Bronchial epithelial cell (primary cell): ENCODE results near the gene ARID3A. TPM values are rescaled to one million over a fixed set of nuclear protein-coding genes. Genes with fewer than 3 reads are reported as not detected.

Experiments
- DNase-seq: peaks from one replicate; pipeline ENCODE4 v3.0.0-alpha.2; 2010; ENCODE audit warnings: low read depth
- FAIRE-seq: peaks from 2 replicates; lab custom pipeline; 2011; peaks lifted over from hg19 to GRCh38; lab: Jason Lieb, UNC
- H3K27me3 ChIP-seq: 2 replicates; pipeline ENCODE4 v1.5.1; 2011; ENCODE audit warnings: low read length; ENCODE audit not compliant: control insufficient read depth, insufficient read depth
- H3K36me3 ChIP-seq: 2 replicates; pipeline ENCODE4 v1.5.1; 2011; ENCODE audit warnings: low read length; ENCODE audit not compliant: control insufficient read depth, insufficient read depth
- H3K4me3 ChIP-seq: 2 replicates; pipeline ENCODE4 v1.5.1; 2011; ENCODE audit warnings: mild to moderate bottlenecking, low read depth, low read length, control low read depth
- total RNA-seq: library from RNA; depleted of rRNA; stranded (reverse); fragments of >200 nt; gene quantifications from 2 replicates; pipeline ENCODE4 v1.2.1, GENCODE V29; 2014
- TF ChIP-seq, protein P1 (sequence below): IDR thresholded peaks from 2 replicates; pipeline ENCODE4 v1.5.1; 2011; ENCODE audit warnings: mild to moderate bottlenecking, moderate library complexity, low read length, control low read depth, inconsistent platforms; ENCODE audit not compliant: insufficient read depth, severe bottlenecking

ARID3A gene
- total RNA-seq, 1 donor from 2014 or later: 15.8 TPM

DNA sequence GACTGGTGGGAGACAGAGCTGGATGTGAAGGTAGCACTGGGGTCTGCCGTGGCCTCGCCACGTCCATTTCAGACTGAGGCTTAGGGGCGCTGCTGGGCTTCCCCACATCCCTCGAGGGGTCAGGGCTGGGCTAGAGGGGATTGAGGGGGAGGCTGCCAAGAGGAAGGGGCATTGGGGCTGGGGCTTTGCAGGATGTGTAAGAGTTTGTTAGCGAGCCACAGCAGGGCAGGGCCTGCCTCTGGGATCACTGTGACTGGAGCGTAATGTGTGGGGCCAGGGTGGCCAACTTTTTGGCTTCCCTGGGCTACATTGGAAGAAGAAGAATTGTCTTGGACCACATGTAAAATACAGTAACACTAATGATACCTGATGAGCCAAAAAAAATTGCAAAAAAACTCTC is 14.1 kb downstream of the ARID3A start:
- no peaks in the 10 kb centered on the region for H3K27me3 ChIP-seq
- H3K36me3 ChIP-seq: peaks cover 8% of the 10 kb centered on the region
- FAIRE-seq: no peak
- DNase-seq: no peak
- H3K4me3 ChIP-seq: no peak overlapping the region
- TF ChIP-seq, protein P1, sequence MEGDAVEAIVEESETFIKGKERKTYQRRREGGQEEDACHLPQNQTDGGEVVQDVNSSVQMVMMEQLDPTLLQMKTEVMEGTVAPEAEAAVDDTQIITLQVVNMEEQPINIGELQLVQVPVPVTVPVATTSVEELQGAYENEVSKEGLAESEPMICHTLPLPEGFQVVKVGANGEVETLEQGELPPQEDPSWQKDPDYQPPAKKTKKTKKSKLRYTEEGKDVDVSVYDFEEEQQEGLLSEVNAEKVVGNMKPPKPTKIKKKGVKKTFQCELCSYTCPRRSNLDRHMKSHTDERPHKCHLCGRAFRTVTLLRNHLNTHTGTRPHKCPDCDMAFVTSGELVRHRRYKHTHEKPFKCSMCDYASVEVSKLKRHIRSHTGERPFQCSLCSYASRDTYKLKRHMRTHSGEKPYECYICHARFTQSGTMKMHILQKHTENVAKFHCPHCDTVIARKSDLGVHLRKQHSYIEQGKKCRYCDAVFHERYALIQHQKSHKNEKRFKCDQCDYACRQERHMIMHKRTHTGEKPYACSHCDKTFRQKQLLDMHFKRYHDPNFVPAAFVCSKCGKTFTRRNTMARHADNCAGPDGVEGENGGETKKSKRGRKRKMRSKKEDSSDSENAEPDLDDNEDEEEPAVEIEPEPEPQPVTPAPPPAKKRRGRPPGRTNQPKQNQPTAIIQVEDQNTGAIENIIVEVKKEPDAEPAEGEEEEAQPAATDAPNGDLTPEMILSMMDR: no peak

DNA sequence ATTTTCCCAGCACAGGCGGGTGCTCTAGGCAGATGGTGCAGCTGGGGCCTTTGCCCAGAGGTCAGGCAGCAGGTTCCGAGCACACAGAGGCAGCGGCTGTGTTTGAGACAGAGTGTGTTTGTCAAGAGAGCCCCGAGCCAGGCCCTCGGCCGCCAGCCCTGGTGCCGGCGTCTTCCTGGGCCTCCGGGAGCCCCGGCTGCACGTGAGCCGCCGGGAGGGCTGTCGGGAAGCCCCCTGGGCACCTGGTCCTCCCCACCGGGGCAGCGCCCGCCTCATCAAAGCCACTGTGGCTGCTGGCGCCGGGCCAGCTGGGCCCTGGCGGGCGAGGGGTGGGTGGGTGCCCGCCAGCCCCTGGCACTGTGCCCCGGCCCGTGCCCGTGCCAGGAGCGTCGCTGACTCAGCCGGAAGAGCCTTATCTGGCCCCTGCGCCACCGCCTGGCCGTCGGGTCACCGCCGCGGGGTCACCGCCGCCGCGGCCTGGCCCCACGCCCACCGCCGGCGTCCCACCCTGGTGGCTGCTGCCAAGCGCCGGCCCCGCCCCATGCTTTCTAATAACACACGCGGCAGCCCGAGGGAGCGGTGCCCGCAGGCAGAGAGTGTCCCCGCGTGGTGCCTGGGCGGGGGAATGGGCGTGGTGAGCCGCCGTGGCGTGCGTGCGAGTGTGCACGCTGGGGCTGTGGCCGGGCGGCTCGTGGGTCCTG is 14.9 kb downstream of the ARID3A start:
- FAIRE-seq (no peak), DNase-seq (no peak)
- Histone ChIP-seq H3K36me3 (peaks cover 8% of the 10 kb centered on the region), H3K4me3 (peak overlapping the region; percentile 21), H3K27me3 (no peaks in the 10 kb centered on the region)
- TF ChIP-seq, protein P1: no peak

DNA sequence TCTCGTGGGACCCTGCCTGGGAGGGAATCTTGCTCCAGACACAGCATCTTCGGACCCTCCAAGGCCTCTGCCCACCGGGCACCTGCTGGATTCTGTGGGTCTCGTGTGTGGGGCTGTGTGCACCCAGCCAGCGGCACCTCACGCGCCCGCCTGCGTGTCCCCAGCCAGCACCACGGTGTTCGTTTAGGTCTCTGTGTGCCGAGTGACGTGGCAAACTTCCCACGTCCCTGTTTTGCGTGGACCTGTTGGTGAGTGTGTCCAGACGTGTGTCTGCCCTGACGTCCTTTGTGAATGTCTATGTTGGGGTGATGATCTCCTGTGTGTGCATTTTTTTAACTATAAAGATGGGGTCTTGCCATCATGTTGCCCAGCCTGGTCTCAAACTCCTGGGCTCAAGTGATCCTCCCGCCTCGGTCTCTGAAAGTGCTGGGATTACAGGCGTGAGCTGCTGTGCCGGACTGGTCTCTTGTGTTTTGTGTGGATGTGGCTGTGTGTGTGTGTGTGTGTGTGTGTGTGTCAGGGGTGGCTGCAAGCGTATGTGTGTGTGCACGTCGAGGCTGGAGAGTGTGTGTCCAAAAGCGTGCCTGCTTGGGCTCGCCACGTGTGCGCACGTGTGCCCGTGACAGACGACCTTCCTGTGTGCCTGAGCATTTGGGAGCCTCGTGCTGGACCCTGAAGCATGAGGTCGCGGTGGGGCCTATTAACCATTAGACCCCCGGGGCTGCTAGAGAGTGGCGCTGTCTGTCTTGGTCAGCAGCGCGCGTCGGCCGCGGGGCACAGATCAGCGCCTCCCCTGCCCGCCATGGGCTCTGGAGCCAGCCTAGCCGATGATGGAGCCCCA is 15.7 kb downstream of the ARID3A start:
- DNase-seq (no peak), FAIRE-seq (no peak)
- H3K4me3 ChIP-seq: peak overlapping the region; percentile 21
- H3K36me3 ChIP-seq: peaks cover 8% of the 10 kb centered on the region
- TF ChIP-seq, protein P1: no peak
- H3K27me3 ChIP-seq: no peaks in the 10 kb centered on the region

DNA sequence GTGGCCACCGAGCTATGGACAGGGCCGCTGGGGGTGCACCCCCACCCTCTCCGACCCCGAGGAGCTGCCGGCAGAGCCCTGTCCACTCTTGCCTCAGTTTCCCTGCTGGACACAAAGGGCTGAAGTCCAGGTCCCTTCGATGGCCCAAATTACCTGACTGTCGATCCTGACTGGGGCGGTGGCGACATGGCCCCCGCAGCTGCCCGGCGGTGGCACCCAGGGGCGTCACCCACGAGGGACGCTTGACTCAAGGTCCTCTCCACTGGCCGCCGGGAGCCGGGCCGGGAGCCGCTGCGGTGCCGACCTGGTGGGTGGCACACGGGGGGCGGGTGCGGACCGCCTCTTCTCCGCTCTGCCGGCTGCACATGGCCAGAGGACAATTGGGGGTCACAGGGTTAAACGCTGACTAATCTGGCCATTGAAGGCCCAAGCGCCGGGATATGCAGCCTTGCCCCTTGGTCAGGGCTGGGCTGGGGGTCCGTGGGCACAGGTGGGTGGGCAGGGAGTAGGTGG is 16.4 kb downstream of the ARID3A start:
- TF ChIP-seq, protein P1: no peak
- H3K4me3 ChIP-seq: no peak overlapping the region
- DNase-seq (no peak), FAIRE-seq (no peak)
- peaks cover 8% of the 10 kb centered on the region for H3K36me3 ChIP-seq
- H3K27me3 ChIP-seq: no peaks in the 10 kb centered on the region

DNA sequence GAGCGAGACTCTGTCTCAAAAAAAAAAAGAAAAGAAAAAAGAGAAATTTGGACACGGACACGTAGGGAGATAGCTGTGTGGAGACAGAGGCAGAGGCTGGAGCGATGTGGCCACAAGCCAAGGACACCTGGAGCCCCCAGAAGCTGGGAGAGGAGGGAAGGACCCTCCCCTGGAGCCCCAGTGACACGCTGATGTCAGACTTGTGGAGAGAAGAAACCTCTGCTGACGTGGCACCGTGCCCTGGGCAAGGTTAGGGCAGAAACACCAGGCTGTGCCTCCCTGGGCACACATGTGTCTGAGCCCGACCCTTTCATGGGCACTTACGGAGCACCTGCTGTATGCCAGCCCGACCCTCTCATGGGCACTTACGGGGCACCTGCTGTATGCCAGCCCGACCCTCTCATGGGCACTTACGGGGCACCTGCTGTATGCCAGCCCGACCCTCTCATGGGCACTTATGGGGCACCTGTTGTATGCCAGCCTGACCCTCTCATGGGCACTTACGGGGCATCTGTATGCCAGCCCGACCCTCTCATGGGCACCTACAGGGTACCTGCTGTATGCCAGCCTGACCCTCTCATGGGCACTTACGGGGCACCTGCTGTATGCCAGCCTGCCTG is 17.8 kb downstream of the ARID3A start:
- Histone ChIP-seq H3K36me3 (peaks cover 8% of the 10 kb centered on the region), H3K4me3 (no peak overlapping the region), H3K27me3 (no peaks in the 10 kb centered on the region)
- DNase-seq (no peak), FAIRE-seq (no peak)
- TF ChIP-seq, protein P1: no peak
